Measurements from ENCODE around the gene TULP4.
"Not testable (repeated sequence)": the region's sequence is repeated elsewhere in the genome, so short reads cannot be mapped to it uniquely, and the experiment has no call there.

The TULP4 gene

DNA sequence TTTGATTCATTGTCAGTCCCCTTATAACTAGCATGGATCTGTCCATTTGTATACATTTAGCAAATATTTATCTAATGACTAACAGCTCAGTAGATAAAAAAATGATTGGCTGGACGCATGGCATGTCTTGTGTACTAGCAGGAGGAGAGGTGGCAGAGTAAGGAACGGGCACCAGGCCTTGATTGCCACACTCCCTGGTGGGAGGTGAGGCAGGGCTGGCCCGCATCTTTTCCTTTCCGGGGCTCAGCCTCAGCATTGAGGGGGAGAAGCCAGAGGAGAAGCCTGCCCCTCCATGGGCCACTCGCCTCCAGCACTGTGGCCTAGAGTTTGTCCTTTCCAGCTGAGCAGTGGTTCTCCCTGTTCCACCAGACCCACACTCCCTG is 162.7 kb downstream of the TULP4 start:
- Histone ChIP-seq H3K27me3 (ENCODE audit: insufficient read depth, low read length, poor library complexity) (no peaks in the 10 kb centered on the region), H3K27ac (ENCODE audit: low read depth, low read length) (no peak overlapping the region), H3K4ac (ENCODE audit: low read depth, low read length) (no peak overlapping the region), H3K4me2 (ENCODE audit: low read length) (no peak overlapping the region), H3K4me1 (ENCODE audit: control insufficient read depth, low read depth, low read length) (no peaks in the 10 kb centered on the region), H3K79me1 (ENCODE audit: low read length) (no peaks in the 10 kb centered on the region), H3K23ac (ENCODE audit: low read length) (no peak overlapping the region), H2AK5ac (ENCODE audit: low read length) (no peak overlapping the region), H2BK5ac (ENCODE audit: low read length) (no peak overlapping the region), H3K9ac (ENCODE audit: low read length) (no peak overlapping the region), H4K8ac (ENCODE audit: low read depth, low read length) (no peak overlapping the region), H3K79me2 (ENCODE audit: control insufficient read depth, insufficient read depth, low read length) (no peaks in the 10 kb centered on the region), H3K18ac (ENCODE audit: low read length) (no peak overlapping the region), H3K56ac (ENCODE audit: low read length) (no peak overlapping the region), H4K5ac (ENCODE audit: low read length) (no peak overlapping the region), H2BK120ac (ENCODE audit: low read depth, low read length) (no peak overlapping the region), H3K4me3 (ENCODE audit: low read length) (no peak overlapping the region), H3K36me3 (ENCODE audit: control insufficient read depth, insufficient read depth, low read length) (no peaks in the 10 kb centered on the region), H2BK15ac (replicated peaks; ENCODE audit: low read depth) (no peak overlapping the region)
- DNase-seq: no peak
- no CpG with 5 or more reads among the region's 5 CpGs for WGBS (ENCODE audit: extremely low coverage, insufficient coverage, low lambda C conversion rate)

- Histone ChIP-seq H4K5ac (ENCODE audit: low read length) (no peak overlapping the region), H3K79me2 (ENCODE audit: control insufficient read depth, insufficient read depth, low read length) (no peaks in the 10 kb centered on the region), H4K8ac (ENCODE audit: low read depth, low read length) (no peak overlapping the region), H2AK5ac (ENCODE audit: low read length) (no peak overlapping the region), H3K27me3 (ENCODE audit: insufficient read depth, low read length, poor library complexity) (no peaks in the 10 kb centered on the region), H3K56ac (ENCODE audit: low read length) (no peak overlapping the region), H3K79me1 (ENCODE audit: low read length) (no peaks in the 10 kb centered on the region), H3K23ac (ENCODE audit: low read length) (no peak overlapping the region), H2BK120ac (ENCODE audit: low read depth, low read length) (no peak overlapping the region), H2BK5ac (ENCODE audit: low read length) (no peak overlapping the region), H3K4ac (ENCODE audit: low read depth, low read length) (no peak overlapping the region), H3K27ac (ENCODE audit: low read depth, low read length) (no peak overlapping the region), H3K4me2 (ENCODE audit: low read length) (no peak overlapping the region), H2BK15ac (replicated peaks; ENCODE audit: low read depth) (no peak overlapping the region), H3K9ac (ENCODE audit: low read length) (no peak overlapping the region), H3K36me3 (ENCODE audit: control insufficient read depth, insufficient read depth, low read length) (no peaks in the 10 kb centered on the region), H3K4me1 (ENCODE audit: control insufficient read depth, low read depth, low read length) (no peaks in the 10 kb centered on the region), H3K18ac (ENCODE audit: low read length) (no peak overlapping the region), H3K4me3 (ENCODE audit: low read length) (no peak overlapping the region)
- no peak for DNase-seq
- no CpG with 5 or more reads among the region's 15 CpGs for WGBS (ENCODE audit: extremely low coverage, insufficient coverage, low lambda C conversion rate)
Observed at GRCh38 chr6:158475344-158476302, 163.4 kb downstream of the TULP4 start.

GRCh38 chr6:158476389-158476788 is 164.1 kb downstream of the TULP4 start:
- no peak overlapping the region for H3K4ac ChIP-seq (ENCODE audit: low read depth, low read length)
- no peak overlapping the region for H2BK120ac ChIP-seq (ENCODE audit: low read depth, low read length)
- no peak overlapping the region for H4K8ac ChIP-seq (ENCODE audit: low read depth, low read length)
- H3K56ac ChIP-seq (ENCODE audit: low read length): no peak overlapping the region
- H3K4me2 ChIP-seq (ENCODE audit: low read length): no peak overlapping the region
- H4K5ac ChIP-seq (ENCODE audit: low read length): no peak overlapping the region
- H3K18ac ChIP-seq (ENCODE audit: low read length): no peak overlapping the region
- no peak for DNase-seq
- H3K27me3 ChIP-seq (ENCODE audit: insufficient read depth, low read length, poor library complexity): no peaks in the 10 kb centered on the region
- no peaks in the 10 kb centered on the region for H3K79me2 ChIP-seq (ENCODE audit: control insufficient read depth, insufficient read depth, low read length)
- WGBS (ENCODE audit: extremely low coverage, insufficient coverage, low lambda C conversion rate): no CpG with 5 or more reads among the region's 12 CpGs
- H3K27ac ChIP-seq (ENCODE audit: low read depth, low read length): no peak overlapping the region
- H2BK5ac ChIP-seq (ENCODE audit: low read length): no peak overlapping the region
- no peak overlapping the region for H3K9ac ChIP-seq (ENCODE audit: low read length)
- no peaks in the 10 kb centered on the region for H3K36me3 ChIP-seq (ENCODE audit: control insufficient read depth, insufficient read depth, low read length)
- no peak overlapping the region for H3K4me3 ChIP-seq (ENCODE audit: low read length)
- no peaks in the 10 kb centered on the region for H3K79me1 ChIP-seq (ENCODE audit: low read length)
- H2BK15ac ChIP-seq (replicated peaks; ENCODE audit: low read depth): no peak overlapping the region
- H3K23ac ChIP-seq (ENCODE audit: low read length): no peak overlapping the region
- no peak overlapping the region for H2AK5ac ChIP-seq (ENCODE audit: low read length)
- H3K4me1 ChIP-seq (ENCODE audit: control insufficient read depth, low read depth, low read length): no peaks in the 10 kb centered on the region

DNA sequence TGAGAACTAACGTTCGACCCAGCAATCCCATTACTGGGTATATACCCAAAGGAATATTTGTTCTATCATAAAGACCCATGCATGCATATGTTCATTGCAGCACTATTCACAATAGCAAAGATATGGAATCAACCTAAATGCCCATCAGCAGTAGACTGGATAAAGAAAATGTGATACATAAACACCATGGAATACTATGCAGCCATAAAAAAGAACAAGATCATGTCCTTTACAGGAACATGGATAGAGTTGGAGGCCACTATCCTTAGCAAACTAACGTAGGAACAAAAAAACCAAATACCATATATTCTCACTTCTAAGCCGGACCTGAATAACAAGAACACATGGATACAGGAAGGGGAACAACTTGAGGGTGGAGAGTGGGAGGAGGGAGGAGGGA is 165.5 kb downstream of the TULP4 start:
- not testable (repeated sequence) for H3K18ac ChIP-seq (ENCODE audit: low read length); H4K5ac ChIP-seq (ENCODE audit: low read length); H3K27me3 ChIP-seq (ENCODE audit: insufficient read depth, low read length, poor library complexity); H2AK5ac ChIP-seq (ENCODE audit: low read length); H3K4me1 ChIP-seq (ENCODE audit: control insufficient read depth, low read depth, low read length); H3K4ac ChIP-seq (ENCODE audit: low read depth, low read length); H3K36me3 ChIP-seq (ENCODE audit: control insufficient read depth, insufficient read depth, low read length); H3K9ac ChIP-seq (ENCODE audit: low read length); H2BK120ac ChIP-seq (ENCODE audit: low read depth, low read length); H3K79me1 ChIP-seq (ENCODE audit: low read length); DNase-seq; H3K4me3 ChIP-seq (ENCODE audit: low read length); H3K79me2 ChIP-seq (ENCODE audit: control insufficient read depth, insufficient read depth, low read length); H3K56ac ChIP-seq (ENCODE audit: low read length); H4K8ac ChIP-seq (ENCODE audit: low read depth, low read length); H2BK15ac ChIP-seq (replicated peaks; ENCODE audit: low read depth); H3K23ac ChIP-seq (ENCODE audit: low read length); H2BK5ac ChIP-seq (ENCODE audit: low read length); H3K27ac ChIP-seq (ENCODE audit: low read depth, low read length); H3K4me2 ChIP-seq (ENCODE audit: low read length)
- no CpG with 5 or more reads among the region's 4 CpGs for WGBS (ENCODE audit: extremely low coverage, insufficient coverage, low lambda C conversion rate)

GRCh38 chr6:158480989-158481388 is 168.7 kb downstream of the TULP4 start:
- no peak overlapping the region for H3K4me3 ChIP-seq (ENCODE audit: low read length)
- no peaks in the 10 kb centered on the region for H3K27me3 ChIP-seq (ENCODE audit: insufficient read depth, low read length, poor library complexity)
- H2BK5ac ChIP-seq (ENCODE audit: low read length): no peak overlapping the region
- no peak overlapping the region for H2BK120ac ChIP-seq (ENCODE audit: low read depth, low read length)
- H3K79me2 ChIP-seq (ENCODE audit: control insufficient read depth, insufficient read depth, low read length): no peaks in the 10 kb centered on the region
- H3K27ac ChIP-seq (ENCODE audit: low read depth, low read length): no peak overlapping the region
- H4K8ac ChIP-seq (ENCODE audit: low read depth, low read length): no peak overlapping the region
- H3K4me1 ChIP-seq (ENCODE audit: control insufficient read depth, low read depth, low read length): no peaks in the 10 kb centered on the region
- H3K9ac ChIP-seq (ENCODE audit: low read length): no peak overlapping the region
- H2AK5ac ChIP-seq (ENCODE audit: low read length): no peak overlapping the region
- DNase-seq: no peak
- no peak overlapping the region for H3K56ac ChIP-seq (ENCODE audit: low read length)
- no peak overlapping the region for H3K23ac ChIP-seq (ENCODE audit: low read length)
- no CpG with 5 or more reads among the region's 20 CpGs for WGBS (ENCODE audit: extremely low coverage, insufficient coverage, low lambda C conversion rate)
- no peak overlapping the region for H3K4me2 ChIP-seq (ENCODE audit: low read length)
- no peak overlapping the region for H3K18ac ChIP-seq (ENCODE audit: low read length)
- no peak overlapping the region for H3K4ac ChIP-seq (ENCODE audit: low read depth, low read length)
- no peak overlapping the region for H2BK15ac ChIP-seq (replicated peaks; ENCODE audit: low read depth)
- H3K79me1 ChIP-seq (ENCODE audit: low read length): no peaks in the 10 kb centered on the region
- no peak overlapping the region for H4K5ac ChIP-seq (ENCODE audit: low read length)
- peaks cover 2% of the 10 kb centered on the region for H3K36me3 ChIP-seq (ENCODE audit: control insufficient read depth, insufficient read depth, low read length)
